GM19468 (cell line): Measurements from ENCODE around the gene EFEMP2.
A peak's percentile ranks its signal among the peaks of the same experiment; 100 is the strongest.

Source experiments
- ATAC-seq: cut with Tn5 transposase; IDR thresholded peaks from one replicate; pipeline ENCODE4 v1.9.1; 2021; ENCODE audit warnings: mild to moderate bottlenecking, moderate library complexity, moderate number of reproducible peaks; ENCODE audit not compliant: unreplicated experiment; ENCODE audit errors: extremely low read depth

Gene EFEMP2

DNA sequence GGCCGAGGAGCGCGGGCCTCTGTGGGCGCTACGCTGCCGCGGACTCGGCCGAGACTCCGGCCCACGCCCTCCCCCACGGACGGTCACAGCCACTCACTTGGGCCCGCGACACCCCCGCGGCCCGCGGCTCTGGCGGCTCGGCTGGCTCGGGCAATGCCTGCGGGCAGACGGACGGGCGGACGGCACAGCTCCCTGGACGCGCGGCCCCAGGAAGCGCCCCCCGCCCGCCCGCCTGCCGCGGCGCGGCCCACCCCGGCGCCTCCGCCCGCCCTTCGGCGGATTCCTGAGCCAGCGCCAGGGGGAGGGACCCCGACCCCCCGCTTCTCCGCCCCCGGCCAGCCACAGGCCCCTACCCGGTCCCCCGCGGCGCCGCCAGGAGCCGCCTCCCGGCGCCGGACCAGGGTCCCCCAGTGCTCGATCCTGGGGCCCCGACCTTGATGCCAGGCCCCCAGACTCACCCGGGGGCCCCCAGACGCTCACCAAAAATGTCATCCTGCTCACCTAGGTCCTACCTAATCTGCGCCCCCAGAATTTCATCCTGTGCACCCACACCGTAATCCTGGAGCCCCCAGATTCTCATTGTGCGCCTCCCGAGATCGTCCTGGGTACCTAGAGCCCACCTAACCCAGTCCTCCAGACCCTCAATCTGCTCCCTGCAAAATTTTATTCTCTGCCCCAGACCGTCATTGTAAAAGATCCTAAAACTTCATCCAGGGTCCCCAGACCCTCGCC is at the start of gene EFEMP2:
TSS of gene EFEMP2 (minus strand) at position 215 of the 732 bp plus-strand sequence. CDS start 446 bp downstream, outside the sequence.
- no peak for ATAC-seq

DNA sequence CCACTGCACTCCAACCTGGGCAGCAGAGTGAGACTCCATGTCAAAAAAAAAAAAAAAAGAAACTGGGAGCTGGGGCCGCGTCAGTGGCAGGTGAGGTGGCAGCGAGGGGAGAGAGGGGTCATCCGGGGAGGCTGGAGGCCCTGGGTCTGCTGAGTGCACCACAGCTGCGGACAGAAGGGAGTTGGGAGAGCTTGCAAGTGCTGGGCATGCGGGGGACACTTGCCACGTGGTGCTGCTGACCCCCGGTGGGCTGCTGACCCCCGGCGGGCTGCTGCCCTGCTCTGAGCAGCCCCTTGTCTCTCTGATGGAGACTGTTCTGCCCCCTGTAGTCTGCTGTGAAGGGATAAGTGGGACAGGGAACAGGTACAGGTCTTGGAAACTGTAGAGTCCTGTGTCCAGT is 49.3 kb upstream of the EFEMP2 start:
- no peak for ATAC-seq

DNA sequence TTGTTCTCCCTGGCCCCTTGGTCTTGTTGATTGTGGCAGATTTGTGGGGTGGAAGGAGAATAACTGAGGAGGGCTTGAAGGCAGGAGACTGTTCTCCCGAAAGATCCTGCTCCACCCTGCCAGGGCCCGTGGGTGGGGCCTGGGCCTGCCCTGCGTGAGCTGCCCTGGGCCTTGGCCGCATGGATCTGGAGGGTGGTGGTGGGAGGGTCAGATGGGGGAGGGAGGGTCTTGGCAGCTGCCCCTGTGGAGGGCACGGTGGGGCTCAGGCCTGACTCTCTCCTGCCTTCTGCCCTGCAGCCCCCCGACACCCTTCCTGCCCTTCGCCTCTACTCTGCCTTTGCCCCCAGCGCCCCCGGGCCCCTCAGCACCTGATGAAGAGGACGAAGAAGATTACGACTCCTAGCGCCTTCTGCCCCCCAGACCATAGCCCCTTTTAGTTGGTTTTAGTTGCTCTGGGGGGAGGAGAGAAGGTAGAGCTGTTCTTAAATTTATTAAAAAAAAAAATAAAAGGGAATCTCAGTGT is 48.5 kb upstream of the EFEMP2 start:
- ATAC-seq = no peak

DNA sequence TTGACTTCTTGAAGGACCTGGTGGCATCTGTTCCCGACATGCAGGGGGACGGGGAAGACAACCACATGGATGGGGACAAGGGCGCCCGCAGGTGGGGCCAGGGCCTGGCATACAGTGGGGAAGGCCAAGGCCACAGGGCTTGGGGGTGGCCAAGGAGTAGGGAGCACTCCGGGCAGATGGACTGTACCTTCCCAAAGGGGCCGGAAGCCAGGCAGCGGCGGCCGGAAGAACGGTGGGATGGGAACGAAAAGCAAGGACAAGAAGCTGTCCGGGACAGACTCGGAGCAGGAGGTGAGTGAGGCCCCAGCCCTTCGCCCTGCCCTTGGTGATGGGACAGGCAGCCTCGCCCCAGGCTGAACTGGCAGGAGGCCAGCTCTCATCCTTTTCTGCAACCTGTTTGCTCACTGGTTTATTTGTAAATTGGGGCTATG is 47.8 kb upstream of the EFEMP2 start:
- no peak for ATAC-seq

DNA sequence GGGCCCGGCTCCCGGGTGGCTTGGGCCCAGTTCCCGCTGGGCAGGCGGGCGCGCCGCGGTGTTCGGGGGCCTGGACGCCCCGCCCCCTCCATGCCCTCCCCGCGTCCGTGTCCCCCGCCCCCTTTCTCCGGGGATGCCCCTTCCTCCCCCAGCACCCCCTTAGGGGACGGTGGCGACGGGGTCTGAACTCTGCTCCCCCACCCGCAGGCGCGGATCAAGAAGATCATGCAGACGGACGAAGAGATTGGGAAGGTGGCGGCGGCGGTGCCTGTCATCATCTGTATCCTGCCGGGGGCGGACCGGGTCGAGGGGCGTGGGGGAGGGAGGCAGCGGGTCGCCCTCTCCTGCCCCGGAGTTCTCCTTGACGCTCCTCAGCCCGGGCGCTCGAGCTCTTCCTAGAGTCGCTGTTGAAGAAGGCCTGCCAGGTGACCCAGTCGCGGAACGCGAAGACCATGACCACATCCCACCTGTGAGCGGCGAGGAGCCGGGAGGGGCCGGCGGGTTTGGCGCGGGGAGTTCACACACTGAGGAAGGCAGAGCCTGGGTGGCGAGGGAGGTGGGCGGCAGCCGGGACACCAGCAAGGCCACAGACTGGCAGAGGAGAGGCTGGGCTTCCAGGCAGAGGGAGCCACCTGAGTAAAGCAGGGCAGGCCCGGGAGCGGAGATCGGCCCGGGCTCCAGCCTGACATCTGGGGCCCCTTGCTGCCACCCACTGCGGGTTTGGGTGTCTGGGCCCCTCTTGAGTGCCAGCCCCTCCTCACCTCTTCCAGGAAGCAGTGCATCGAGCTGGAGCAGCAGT is 47.2 kb upstream of the EFEMP2 start:
- no peak for ATAC-seq

DNA sequence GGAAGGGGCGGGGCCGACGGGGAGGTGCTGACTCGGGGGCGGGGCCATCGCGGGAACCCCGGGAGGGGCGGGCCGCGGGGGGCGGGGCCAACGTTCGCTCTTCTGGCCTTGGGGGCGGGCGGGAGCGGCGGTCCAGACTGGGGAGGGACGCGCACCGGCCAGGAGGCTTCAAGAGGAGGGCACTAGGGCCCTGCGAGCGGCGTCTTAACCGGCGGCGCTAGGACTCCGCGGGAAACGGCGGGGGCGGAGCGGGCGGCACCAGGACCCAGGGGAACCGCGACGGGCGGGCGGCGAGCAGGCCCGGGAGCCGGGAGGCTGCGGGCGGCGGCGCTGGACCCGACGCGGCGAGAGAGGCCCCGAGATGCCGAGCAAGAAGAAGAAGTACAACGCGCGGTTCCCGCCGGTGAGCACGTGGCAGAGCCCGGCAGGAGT is 46.6 kb upstream of the EFEMP2 start, which contains the start of gene DRAP1:
TSS of gene DRAP1 (plus strand) at position 286 of the 432 bp plus-strand sequence. CDS start at position 362, 76 bp downstream.
- peak; percentile 82 for ATAC-seq

DNA sequence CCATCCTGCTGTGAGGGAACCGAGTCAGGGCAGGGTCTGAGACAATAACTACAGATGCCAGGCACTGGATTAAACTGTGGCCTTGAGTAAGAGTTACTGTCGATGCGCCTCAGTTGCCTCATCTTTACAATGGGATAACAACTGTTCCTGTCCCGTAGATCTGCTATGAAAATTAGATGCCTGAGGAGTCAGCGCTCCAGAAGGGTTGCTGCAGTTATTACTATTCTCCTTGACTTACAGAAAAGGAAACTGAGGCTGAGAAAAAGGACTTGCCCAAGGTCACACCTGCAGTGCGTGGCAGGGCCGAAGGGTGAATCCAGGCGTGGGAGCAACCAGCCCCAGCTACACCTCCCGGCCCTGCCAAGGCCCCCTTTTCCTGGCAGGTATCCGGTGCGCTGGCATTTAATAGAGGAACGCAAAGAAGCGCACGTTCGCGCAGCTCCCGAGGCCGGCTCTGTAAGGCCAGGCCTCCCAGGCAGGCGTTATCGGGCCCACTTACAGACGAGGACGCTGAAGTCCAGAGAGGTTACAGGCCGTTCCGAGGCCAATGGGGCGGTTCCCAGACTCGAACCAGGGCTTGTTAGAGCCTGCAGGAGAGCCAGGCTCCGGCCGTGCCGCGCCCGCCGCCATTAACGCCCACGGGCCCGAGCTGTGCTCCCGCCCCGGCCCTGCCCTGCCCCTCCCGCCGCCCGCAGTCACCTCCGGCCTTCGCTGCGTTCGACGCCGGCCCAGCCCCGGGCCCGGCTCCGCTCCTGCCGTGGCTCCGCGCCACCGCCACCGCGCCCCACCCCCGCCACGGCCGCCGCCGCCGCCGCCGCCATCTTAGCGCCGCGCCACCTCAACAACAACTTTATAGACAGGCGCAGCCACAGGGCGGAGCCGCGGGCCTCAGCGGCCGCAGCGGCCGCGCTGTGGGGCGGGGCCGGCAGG is 45.9 kb upstream of the EFEMP2 start, which contains the start of gene C11orf68:
TSS of gene C11orf68 (minus strand) at position 852 of the 930 bp plus-strand sequence. CDS start at position 821, 31 bp downstream.
- peak; percentile 13 for ATAC-seq

DNA sequence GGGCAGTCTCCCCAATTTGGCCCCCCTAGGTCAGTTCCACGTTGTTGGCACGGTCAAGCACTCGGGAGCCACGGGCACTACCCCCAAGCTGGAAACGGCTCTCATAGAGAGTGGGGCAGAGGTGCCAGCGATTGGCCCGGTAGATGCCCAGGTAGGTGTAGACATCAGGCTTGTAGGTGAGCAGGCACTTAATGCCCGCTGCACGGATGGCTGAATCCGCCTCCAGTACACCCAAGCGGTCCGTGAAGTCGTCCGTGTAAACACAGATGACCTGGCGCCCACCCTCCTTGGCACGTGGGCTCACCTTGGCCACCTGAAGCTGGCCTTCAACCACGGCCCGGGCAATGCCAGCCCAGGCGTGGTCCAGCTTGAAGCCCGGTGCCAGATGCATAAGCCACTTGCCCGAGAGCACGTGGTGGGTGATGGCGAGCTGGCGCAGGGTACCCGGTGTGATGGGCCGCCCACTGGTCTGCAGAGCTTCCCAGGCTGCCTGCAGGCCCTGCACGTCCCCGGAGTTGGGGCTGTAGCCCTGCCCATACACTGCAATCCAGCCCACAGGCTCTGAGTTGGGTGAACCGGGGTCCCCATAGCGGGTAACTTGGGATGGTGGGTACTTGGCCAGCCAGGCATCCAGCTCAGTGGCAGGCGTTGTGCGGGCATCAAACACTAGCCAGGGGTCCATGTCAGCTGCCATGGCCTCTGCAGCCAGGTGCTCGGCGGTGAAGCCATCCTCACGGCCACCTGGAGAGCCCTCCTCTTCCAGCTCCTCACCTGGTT is 45.0 kb upstream of the EFEMP2 start:
- no peak for ATAC-seq

DNA sequence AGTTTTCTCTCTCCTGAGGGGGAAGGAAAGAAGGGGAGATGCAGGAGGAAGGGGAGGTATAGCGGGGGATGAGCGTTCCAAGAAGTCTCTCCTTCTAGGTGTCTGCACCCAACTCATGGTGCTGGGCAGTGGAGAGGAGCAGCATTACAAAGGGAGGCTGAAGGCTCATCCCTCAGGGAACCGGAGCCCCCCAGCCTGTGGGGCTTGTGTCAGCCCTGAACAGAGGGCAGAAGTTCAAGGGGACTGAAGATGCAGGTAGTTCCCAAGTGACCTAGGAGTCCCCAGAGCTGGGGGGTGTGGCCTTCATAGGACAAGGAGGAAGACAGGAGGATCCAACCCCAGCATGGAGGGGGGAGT is 44.5 kb upstream of the EFEMP2 start:
- ATAC-seq = no peak

DNA sequence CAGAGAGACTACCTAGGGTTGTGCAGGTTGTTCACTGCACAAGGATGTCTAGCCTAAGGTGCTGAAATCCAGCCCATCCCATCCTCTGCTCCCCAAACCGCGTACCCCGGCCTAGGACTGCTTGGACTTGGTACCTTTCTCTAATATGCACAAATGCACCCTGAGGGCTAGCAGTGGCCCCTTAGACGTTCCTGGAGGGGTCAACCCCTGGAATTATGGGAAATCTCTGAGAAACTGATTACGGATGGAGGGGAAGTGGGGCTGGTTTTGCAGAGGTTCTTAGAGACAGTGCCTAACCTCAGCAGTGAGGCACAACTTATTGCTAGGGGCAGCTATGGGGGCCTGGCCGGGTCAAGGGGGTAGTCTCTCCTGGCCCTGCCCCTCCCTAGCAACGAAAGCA is 43.8 kb upstream of the EFEMP2 start:
- ATAC-seq = no peak

DNA sequence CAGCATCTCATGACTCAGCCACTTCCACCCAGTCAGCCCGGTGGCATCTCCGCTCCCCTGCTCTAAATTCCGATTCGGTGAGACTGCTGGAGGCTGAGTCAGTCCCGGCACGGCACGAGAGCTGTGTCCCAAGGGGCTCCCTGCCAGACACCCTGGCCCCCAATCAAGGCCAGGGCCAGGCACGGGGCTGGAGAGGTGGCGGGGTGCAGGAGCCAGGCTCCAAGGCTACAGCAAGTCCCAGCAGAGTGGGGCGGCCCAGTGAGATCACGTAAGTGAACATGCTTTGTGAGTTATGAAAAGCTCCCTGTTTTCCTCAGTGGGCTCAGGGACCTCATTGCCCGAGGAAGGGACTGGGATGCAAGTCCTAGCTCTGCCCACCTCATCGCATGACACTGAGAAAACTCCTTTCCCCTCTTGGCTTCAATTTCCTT is 43.2 kb upstream of the EFEMP2 start:
- ATAC-seq = no peak

DNA sequence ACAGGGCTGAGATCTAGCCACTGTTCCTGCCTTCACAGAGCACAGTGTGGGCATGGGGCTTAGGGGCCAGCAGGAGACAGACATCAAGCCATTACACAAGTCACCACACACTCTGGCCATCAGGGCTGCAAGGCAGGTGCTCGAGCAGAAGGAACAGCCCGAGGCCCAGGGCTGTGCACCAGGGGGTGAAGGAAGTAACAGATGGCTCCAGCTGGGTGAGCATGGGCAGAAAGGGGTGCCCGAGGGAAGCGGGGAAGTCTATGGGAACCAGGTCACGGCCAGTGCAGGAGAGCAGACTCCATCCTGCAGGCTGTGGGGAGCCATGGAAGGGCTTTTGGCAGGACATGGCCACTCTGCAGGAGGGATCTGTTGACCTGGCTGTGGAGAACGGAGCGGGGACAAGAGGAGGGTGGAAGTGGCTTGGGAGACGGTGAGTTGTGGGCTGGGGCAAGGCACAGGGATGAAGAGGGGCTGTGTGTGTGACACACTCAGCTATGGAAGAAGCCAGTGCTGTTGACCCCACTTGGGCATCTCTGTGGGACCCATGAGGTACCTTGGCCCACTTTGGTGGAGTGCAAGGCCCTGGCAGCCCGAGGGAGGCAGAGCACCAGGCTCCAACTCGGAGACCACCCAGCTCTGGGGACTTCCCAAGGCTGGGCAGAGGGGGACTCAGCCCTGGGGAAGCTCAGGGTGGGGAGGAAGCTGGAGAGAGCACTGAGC is 42.7 kb upstream of the EFEMP2 start:
- no peak for ATAC-seq

DNA sequence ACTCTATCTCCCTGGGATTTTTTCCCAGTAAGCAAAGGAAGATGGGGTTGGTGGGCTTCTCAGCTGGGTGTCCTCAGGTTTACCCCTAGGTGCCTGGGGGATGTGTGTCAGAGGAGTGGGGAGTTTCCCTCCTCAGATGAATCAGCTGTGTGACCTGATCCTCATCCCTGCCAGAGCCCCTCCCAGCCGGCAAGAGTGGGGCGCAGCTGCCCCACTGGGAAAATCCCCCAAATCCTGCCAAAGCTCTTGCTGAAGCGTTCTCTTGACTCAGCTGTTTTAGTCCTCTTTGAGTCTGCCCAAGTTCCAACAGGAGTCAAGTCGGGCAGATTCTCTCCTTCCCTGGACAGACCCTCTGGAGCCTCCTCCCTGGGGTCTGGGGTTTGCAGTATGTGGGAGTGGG is 40.2 kb upstream of the EFEMP2 start:
- ATAC-seq = no peak

DNA sequence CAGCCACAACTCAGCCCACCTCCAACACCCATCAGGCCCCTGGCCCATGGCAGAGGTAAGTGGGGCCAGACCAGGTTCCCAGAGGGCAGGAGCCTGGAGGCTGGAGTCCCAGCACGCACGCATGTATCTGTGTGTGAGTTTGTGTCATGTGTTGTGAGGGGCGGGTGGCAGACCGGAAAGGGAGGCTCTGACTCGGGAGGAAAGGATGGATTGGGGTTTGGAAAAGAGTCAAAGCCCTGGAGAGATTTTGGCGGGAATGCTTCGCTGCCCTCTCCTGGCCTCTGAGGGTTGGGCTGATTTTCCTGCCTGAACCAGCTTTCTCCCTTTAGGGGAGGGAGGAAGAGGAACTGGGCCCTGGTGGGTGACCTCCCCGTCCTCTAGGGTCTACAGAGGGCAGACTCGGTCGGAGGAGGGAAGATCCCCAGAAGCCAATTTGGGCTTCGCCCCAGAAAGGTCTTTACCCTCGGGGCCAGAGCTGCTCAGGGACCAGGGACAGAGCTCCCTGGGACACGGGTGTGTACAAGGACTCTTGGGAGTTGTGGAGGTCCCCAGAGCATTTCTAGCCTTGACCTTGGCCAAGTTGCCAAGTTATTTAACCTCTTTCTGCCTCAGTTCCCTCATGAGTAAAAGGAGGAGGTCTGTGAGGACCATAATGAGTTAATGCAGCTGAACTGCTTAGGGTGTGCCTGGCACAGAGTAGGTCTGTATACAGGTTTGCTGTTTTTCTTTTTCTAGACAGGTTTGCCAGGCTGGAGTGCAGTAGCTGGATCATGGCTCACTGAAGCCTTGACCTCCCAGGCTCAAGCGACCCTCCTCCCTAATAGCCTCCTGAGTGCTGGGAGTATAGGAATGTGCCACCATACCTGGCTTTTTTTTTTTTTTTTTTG is 39.3 kb upstream of the EFEMP2 start:
- ATAC-seq = no peak

DNA sequence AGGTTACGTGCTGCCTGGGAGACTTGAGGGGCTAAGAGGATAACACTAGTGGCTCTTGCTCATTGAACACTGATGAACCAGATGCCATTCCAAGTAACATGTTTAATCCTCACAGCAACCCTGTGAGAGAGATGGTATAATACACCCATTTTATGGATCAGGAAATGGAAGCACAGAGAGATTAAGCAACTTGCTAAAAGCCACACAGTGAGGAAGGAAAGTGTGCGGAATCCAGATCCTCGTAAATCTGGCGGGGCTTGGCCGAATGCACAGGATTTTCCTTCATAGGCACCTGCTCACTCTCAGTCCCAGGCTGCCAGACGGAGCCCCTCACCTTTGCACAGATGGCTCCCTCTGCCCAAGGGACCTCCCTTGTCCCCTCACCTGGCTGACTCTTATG is 35.3 kb upstream of the EFEMP2 start:
- no peak for ATAC-seq

DNA sequence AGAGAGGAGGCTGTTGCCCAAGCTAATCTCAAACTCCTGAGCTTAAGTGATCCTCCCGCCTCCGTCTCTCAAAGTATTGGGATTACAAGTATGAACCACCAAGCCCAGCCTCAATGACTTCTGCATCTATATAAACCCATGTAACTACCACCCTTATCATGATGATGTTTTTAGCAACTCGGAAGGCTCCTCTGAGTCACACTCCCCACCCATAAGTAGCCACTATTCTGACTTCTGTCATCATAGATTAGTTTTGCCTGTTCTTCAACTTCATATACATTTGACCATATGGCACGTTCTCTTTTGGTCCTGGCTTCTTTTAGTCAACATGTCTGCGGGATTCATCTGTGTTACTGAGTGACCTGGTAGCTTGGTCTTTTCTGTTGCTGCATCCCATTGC is 34.0 kb upstream of the EFEMP2 start:
- no peak for ATAC-seq

DNA sequence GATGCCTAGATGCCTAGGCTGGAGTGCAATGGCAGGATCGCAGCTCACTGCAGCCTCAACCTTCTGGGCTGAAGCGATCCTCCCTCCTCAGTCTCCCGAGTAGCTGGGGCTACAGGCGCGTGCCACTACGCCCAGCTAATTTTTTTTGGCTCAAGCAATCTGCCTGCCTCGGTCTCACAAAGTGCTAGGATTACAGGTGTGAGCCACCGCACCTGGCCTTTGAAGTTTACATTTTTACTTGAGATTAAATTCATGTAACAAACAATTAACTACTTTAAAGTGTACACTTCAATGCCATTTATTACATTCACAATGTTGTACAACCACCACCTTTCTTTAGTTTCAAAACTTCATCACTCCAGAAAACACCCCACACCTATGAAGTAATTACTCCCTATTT is 31.1 kb upstream of the EFEMP2 start:
- ATAC-seq = no peak

DNA sequence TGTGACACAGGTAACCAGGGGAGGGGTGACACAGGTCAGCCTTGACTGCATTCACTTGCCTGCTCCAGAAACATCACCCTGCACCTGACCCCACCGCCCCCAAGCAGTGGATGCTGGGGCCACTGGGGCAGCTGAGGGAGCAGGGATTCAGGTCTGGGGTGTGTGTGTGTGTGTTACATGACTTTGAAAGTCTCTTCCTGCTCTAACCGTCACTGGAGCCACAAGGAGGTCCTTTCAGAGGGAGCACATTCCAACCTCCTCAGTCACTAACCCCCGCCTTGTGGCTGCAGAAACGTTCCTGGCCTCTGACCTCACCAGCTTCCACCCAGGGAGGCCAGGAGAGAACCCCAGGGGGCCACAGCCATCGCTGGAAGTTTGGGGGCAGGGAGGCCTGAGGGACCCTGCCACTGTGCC is 30.5 kb upstream of the EFEMP2 start:
- no peak for ATAC-seq
